ENCODE measurements around the gene SSTR1.

GRCh38 chr14:38187528-38187927 lies 20.2 kb upstream of the SSTR1 start:
- TF ChIP-seq, protein P1, sequence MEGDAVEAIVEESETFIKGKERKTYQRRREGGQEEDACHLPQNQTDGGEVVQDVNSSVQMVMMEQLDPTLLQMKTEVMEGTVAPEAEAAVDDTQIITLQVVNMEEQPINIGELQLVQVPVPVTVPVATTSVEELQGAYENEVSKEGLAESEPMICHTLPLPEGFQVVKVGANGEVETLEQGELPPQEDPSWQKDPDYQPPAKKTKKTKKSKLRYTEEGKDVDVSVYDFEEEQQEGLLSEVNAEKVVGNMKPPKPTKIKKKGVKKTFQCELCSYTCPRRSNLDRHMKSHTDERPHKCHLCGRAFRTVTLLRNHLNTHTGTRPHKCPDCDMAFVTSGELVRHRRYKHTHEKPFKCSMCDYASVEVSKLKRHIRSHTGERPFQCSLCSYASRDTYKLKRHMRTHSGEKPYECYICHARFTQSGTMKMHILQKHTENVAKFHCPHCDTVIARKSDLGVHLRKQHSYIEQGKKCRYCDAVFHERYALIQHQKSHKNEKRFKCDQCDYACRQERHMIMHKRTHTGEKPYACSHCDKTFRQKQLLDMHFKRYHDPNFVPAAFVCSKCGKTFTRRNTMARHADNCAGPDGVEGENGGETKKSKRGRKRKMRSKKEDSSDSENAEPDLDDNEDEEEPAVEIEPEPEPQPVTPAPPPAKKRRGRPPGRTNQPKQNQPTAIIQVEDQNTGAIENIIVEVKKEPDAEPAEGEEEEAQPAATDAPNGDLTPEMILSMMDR (IDR thresholded peaks at IDR 0.05): no peak
- TF ChIP-seq EP300 (IDR thresholded peaks at IDR 0.05) (no peak), POLR2A (IDR thresholded peaks at IDR 0.05) (no peak)

Data from upper lobe of left lung (tissue), 4 donors.